Measurements from ENCODE around the gene TMEM167A. TPM values are rescaled to one million over a fixed set of nuclear protein-coding genes. Genes with fewer than 3 reads are reported as not detected.
A peak's percentile ranks its signal among the peaks of the same experiment; 100 is the strongest.

The TMEM167A gene
- total RNA-seq, 1 donor from 2014 or later, result 163 TPM

GRCh38 chr5:83097689-83098231 lies 20.6 kb upstream of the TMEM167A start:
- H3K27me3 Mint-ChIP-seq (ENCODE audit: low read depth, unreplicated experiment), result no peaks in the 10 kb centered on the region
- peaks cover 44% of the 10 kb centered on the region for H3K4me1 Mint-ChIP-seq (ENCODE audit: low read depth, unreplicated experiment)
- Histone ChIP-seq H3K36me3 (ENCODE audit: insufficient read depth, low read length) (no peaks in the 10 kb centered on the region), H3K27ac (ENCODE audit: low read depth, low read length) (peak overlapping the region; percentile 78), H3K4me2 (ENCODE audit: low read length) (peak overlapping the region; percentile 70), H3K9me3 (ENCODE audit: insufficient read depth, low read depth, low read length) (no peaks in the 10 kb centered on the region), H3K4me3 (ENCODE audit: insufficient read depth, low read depth, low read length) (peak overlapping the region; percentile 6), H2AFZ (ENCODE audit: low read depth, low read length) (no peak overlapping the region), H4K20me1 (ENCODE audit: insufficient read depth, low read length) (no peaks in the 10 kb centered on the region), H3K9ac (ENCODE audit: low read length) (peak overlapping the region; percentile 55), H3K27me3 (ENCODE audit: insufficient read depth, low read length) (no peaks in the 10 kb centered on the region), H3K79me2 (ENCODE audit: insufficient read depth, low read length) (peaks cover 3% of the 10 kb centered on the region), H3K4me1 (ENCODE audit: insufficient read depth, low read length) (peaks cover 26% of the 10 kb centered on the region)
- DNase-seq (ENCODE audit: low read depth) (peak; percentile 77), FAIRE-seq (no peak)
- H3K36me3 Mint-ChIP-seq (ENCODE audit: low read depth, unreplicated experiment), result peaks cover 2% of the 10 kb centered on the region
- H3K9me3 Mint-ChIP-seq (ENCODE audit: unreplicated experiment), result peaks cover 10% of the 10 kb centered on the region
- peak overlapping the region; percentile 63 for H3K27ac Mint-ChIP-seq (ENCODE audit: unreplicated experiment)
- no peak for TF ChIP-seq EZH2 (IDR thresholded peaks at IDR 0.05; ENCODE audit: insufficient read depth, low read length)
- H3K4me3 Mint-ChIP-seq (ENCODE audit: unreplicated experiment), result peak overlapping the region; percentile 46

GRCh38 chr5:83096660-83097339 lies 19.6 kb upstream of the TMEM167A start:
- DNase-seq (ENCODE audit: low read depth), result peak; percentile 66
- peak overlapping the region; percentile 78 for H3K27ac ChIP-seq (ENCODE audit: low read depth, low read length)
- H3K36me3 Mint-ChIP-seq (ENCODE audit: low read depth, unreplicated experiment), result peaks cover 4% of the 10 kb centered on the region
- no peaks in the 10 kb centered on the region for H3K27me3 ChIP-seq (ENCODE audit: insufficient read depth, low read length)
- H3K4me1 Mint-ChIP-seq (ENCODE audit: low read depth, unreplicated experiment), result peaks cover 37% of the 10 kb centered on the region
- no peak for FAIRE-seq
- H3K9me3 Mint-ChIP-seq (ENCODE audit: unreplicated experiment), result peaks cover 15% of the 10 kb centered on the region
- H3K36me3 ChIP-seq (ENCODE audit: insufficient read depth, low read length), result no peaks in the 10 kb centered on the region
- H3K27me3 Mint-ChIP-seq (ENCODE audit: low read depth, unreplicated experiment), result no peaks in the 10 kb centered on the region
- no peak overlapping the region for H2AFZ ChIP-seq (ENCODE audit: low read depth, low read length)
- H3K4me3 ChIP-seq (ENCODE audit: insufficient read depth, low read depth, low read length), result no peak overlapping the region
- peak overlapping the region; percentile 70 for H3K4me2 ChIP-seq (ENCODE audit: low read length)
- peaks cover 3% of the 10 kb centered on the region for H3K79me2 ChIP-seq (ENCODE audit: insufficient read depth, low read length)
- TF ChIP-seq CTCF (IDR thresholded peaks at IDR 0.05; ENCODE audit: insufficient read depth, low read depth, low read length) (no peak), EZH2 (IDR thresholded peaks at IDR 0.05; ENCODE audit: insufficient read depth, low read length) (no peak)
- peak overlapping the region; percentile 63 for H3K27ac Mint-ChIP-seq (ENCODE audit: unreplicated experiment)
- no peaks in the 10 kb centered on the region for H3K9me3 ChIP-seq (ENCODE audit: insufficient read depth, low read depth, low read length)
- H3K9ac ChIP-seq (ENCODE audit: low read length), result peak overlapping the region; percentile 55
- H3K4me1 ChIP-seq (ENCODE audit: insufficient read depth, low read length), result peaks cover 26% of the 10 kb centered on the region
- H3K4me3 Mint-ChIP-seq (ENCODE audit: unreplicated experiment), result peak overlapping the region; percentile 84
- no peaks in the 10 kb centered on the region for H4K20me1 ChIP-seq (ENCODE audit: insufficient read depth, low read length)

- FAIRE-seq (peak; percentile 99), DNase-seq (ENCODE audit: low read depth) (peak; percentile 87)
- no peak for TF ChIP-seq CTCF (IDR thresholded peaks at IDR 0.05; ENCODE audit: insufficient read depth, low read depth, low read length)
- no peak for TF ChIP-seq EZH2 (IDR thresholded peaks at IDR 0.05; ENCODE audit: insufficient read depth, low read length)
- H3K27me3 ChIP-seq (ENCODE audit: insufficient read depth, low read length), result no peaks in the 10 kb centered on the region
- Mint-ChIP-seq H3K27me3 (ENCODE audit: low read depth, unreplicated experiment) (no peaks in the 10 kb centered on the region), H3K36me3 (ENCODE audit: low read depth, unreplicated experiment) (peaks cover 4% of the 10 kb centered on the region), H3K27ac (ENCODE audit: unreplicated experiment) (peak overlapping the region; percentile 92), H3K4me1 (ENCODE audit: low read depth, unreplicated experiment) (peaks cover 31% of the 10 kb centered on the region), H3K9me3 (ENCODE audit: unreplicated experiment) (peaks cover 16% of the 10 kb centered on the region), H3K4me3 (ENCODE audit: unreplicated experiment) (peak overlapping the region; percentile 84)
- no peak overlapping the region for H2AFZ ChIP-seq (ENCODE audit: low read depth, low read length)
- no peaks in the 10 kb centered on the region for H3K36me3 ChIP-seq (ENCODE audit: insufficient read depth, low read length)
- H3K27ac ChIP-seq (ENCODE audit: low read depth, low read length), result peak overlapping the region; percentile 78
- no peaks in the 10 kb centered on the region for H3K9me3 ChIP-seq (ENCODE audit: insufficient read depth, low read depth, low read length)
- peak overlapping the region; percentile 55 for H3K9ac ChIP-seq (ENCODE audit: low read length)
- H3K4me1 ChIP-seq (ENCODE audit: insufficient read depth, low read length), result peaks cover 26% of the 10 kb centered on the region
- H3K79me2 ChIP-seq (ENCODE audit: insufficient read depth, low read length), result peaks cover 3% of the 10 kb centered on the region
- H4K20me1 ChIP-seq (ENCODE audit: insufficient read depth, low read length), result no peaks in the 10 kb centered on the region
- peak overlapping the region; percentile 70 for H3K4me2 ChIP-seq (ENCODE audit: low read length)
- peak overlapping the region; percentile 27 for H3K4me3 ChIP-seq (ENCODE audit: insufficient read depth, low read depth, low read length)
These were observed 18.9 kb upstream of the TMEM167A start for GRCh38 chr5:83095957-83096539.

All from astrocyte (in vitro differentiated cells and primary cell).